Activated CD4-positive, CD25-positive, alpha-beta regulatory T cell (primary cell): ENCODE data around the gene MRAS.

Experiments used
- DNase-seq, 4 experiments: peaks; one replicate each; lab custom pipeline; 2025; lab: John Stamatoyannopoulos, UW

MRAS gene

GRCh38 chr3:138347960-138348753 is at the start of gene MRAS:
MRAS (plus strand) TSS chr3:138348579; CDS start chr3:138372884, 24,305 bp downstream.
- DNase-seq: peak in 1 of 4 experiments; percentile 10

- DNase-seq: no peak
Measured at GRCh38 chr3:138300647-138301046, 47.7 kb upstream of the MRAS start.

- DNase-seq: no peak
Measured at GRCh38 chr3:138303474-138303873, 44.9 kb upstream of the MRAS start.

- DNase-seq: no peak
Measured at GRCh38 chr3:138307899-138308298, 40.5 kb upstream of the MRAS start.

GRCh38 chr3:138308783-138309182 is 39.6 kb upstream of the MRAS start:
- no peak for DNase-seq

- no peak for DNase-seq
Measured at GRCh38 chr3:138310494-138310893, 37.9 kb upstream of the MRAS start.

- DNase-seq: no peak
Measured at GRCh38 chr3:138314751-138315150, 33.6 kb upstream of the MRAS start.

GRCh38 chr3:138317687-138318086 is 30.7 kb upstream of the MRAS start:
- DNase-seq: no peak

GRCh38 chr3:138323971-138324370 is 24.4 kb upstream of the MRAS start:
- DNase-seq: no peak

- DNase-seq: no peak
Measured at GRCh38 chr3:138325990-138326389, 22.4 kb upstream of the MRAS start.

GRCh38 chr3:138326866-138327595 is 21.3 kb upstream of the MRAS start:
- DNase-seq: no peak

- DNase-seq: no peak
Measured at GRCh38 chr3:138327831-138328230, 20.5 kb upstream of the MRAS start.

- DNase-seq: no peak
Measured at GRCh38 chr3:138328341-138328740, 20.0 kb upstream of the MRAS start.

- peak; percentile 59 to 78 (median 66) for DNase-seq
Measured at GRCh38 chr3:138329127-138329983, 19.0 kb upstream of the MRAS start, which contains the start of gene NME9. NME9 (minus strand) TSS chr3:138329851; CDS start chr3:138329335, 516 bp downstream.

- DNase-seq: no peak
Measured at GRCh38 chr3:138329984-138330293, 18.4 kb upstream of the MRAS start.

- no peak for DNase-seq
Measured at GRCh38 chr3:138331143-138331894, 17.1 kb upstream of the MRAS start.

GRCh38 chr3:138332472-138333073 is 15.8 kb upstream of the MRAS start:
- no peak for DNase-seq

GRCh38 chr3:138334608-138335007 is 13.8 kb upstream of the MRAS start:
- DNase-seq: no peak

- DNase-seq: no peak
Measured at GRCh38 chr3:138336454-138336999, 11.9 kb upstream of the MRAS start.

GRCh38 chr3:138338244-138338643 is 10.1 kb upstream of the MRAS start:
- no peak for DNase-seq

- DNase-seq: no peak
Measured at GRCh38 chr3:138338811-138339210, 9.6 kb upstream of the MRAS start.
